ENCODE measurements around the gene YTHDF1.

The YTHDF1 gene

DNA sequence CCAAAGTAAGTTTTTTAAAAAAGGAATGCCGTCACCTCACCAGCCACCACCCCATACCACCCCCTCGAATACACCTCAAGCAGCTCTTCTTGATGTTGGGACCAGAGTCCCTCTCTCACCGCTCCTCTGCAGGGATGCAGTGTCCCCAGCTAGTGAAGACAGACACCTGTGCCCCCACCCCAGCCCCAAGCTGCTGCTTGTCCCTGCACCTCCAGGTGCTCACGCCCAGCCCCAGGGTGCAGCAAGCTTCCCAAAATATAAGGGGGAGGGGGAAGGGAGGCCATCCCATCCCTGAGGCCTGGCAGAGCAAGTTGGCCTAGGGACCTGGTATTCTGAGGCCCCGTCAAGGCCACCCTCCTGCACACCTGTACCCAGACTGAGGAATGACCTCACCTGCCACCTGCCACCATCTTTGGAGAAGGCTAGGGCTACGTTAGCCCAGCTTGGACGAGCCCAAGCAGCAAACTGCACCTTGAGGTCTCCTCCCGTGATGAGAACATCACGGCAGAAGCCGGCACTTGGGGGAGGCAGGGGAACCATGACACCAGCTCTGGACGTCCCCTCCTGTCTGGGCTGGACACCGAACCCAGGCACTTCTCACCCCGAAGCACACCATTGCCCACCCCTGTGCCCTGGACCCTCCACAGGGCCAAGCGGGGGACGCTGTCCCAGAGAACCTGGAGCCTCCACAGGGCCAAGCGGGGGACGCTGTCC, 25.9 kb downstream of the YTHDF1 start:
- TF ChIP-seq, protein P1, sequence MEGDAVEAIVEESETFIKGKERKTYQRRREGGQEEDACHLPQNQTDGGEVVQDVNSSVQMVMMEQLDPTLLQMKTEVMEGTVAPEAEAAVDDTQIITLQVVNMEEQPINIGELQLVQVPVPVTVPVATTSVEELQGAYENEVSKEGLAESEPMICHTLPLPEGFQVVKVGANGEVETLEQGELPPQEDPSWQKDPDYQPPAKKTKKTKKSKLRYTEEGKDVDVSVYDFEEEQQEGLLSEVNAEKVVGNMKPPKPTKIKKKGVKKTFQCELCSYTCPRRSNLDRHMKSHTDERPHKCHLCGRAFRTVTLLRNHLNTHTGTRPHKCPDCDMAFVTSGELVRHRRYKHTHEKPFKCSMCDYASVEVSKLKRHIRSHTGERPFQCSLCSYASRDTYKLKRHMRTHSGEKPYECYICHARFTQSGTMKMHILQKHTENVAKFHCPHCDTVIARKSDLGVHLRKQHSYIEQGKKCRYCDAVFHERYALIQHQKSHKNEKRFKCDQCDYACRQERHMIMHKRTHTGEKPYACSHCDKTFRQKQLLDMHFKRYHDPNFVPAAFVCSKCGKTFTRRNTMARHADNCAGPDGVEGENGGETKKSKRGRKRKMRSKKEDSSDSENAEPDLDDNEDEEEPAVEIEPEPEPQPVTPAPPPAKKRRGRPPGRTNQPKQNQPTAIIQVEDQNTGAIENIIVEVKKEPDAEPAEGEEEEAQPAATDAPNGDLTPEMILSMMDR (IDR thresholded peaks at IDR 0.05; ENCODE audit: borderline replicate concordance, insufficient read depth, low read depth, low read length), result no peak

DNA sequence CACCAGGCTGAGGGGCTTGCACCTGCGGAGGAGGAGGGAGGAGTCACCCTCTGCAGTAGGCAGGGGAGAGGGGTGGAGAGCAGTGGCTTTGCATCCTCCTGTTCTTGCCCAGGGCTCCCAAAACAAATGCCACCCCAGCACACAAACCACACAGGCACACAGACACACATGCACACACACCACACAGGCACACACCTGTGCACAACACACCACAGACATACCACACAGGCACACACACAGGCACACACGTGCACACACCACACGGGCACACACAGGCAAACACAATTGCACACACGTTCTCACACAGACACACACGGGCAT, 26.6 kb downstream of the YTHDF1 start:
- H3K4me3 ChIP-seq (ENCODE audit: low read depth, low read length), result no peak overlapping the region
- TF ChIP-seq, protein P1 (IDR thresholded peaks at IDR 0.05; ENCODE audit: borderline replicate concordance, insufficient read depth, low read depth, low read length), result no peak

More for the DNA sequence above, 25.9 kb downstream of the YTHDF1 start:
- no peak overlapping the region for H3K4me3 ChIP-seq (ENCODE audit: low read depth, low read length)

DNA sequence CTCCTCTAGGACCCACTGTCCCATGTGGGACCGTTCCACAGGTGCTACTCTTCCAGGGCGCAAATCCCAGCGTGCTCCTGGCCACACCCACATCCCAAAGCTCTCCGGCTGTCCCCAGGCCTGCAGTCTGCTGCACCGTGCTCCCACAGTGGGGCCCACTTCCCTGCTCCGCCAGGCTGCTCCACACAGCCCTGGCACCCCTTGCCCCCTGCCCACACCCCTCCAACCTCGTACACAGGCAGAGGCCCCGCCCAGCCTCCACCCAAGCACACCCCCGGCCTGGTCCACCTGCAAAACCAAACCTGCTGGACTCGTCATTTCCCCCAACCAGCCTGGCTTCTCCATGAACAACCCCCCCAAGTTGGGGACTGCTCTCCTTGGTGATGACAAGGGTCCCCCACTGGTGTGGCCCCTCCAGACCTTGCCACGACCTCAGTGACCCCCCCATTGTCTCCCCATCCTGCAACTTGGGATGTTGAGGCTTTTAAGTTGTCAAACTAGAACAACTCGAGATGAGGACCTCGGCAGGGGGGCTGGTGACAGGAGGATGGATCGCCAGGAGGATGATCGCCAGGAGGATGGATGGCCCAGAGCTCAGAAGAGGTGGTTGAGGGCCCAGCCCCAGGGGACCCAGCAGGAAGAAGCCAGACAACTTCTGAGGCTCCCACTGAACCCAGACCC, 27.1 kb downstream of the YTHDF1 start:
- TF ChIP-seq, protein P1 (IDR thresholded peaks at IDR 0.05; ENCODE audit: borderline replicate concordance, insufficient read depth, low read depth, low read length), result no peak
- no peak overlapping the region for H3K4me3 ChIP-seq (ENCODE audit: low read depth, low read length)

DNA sequence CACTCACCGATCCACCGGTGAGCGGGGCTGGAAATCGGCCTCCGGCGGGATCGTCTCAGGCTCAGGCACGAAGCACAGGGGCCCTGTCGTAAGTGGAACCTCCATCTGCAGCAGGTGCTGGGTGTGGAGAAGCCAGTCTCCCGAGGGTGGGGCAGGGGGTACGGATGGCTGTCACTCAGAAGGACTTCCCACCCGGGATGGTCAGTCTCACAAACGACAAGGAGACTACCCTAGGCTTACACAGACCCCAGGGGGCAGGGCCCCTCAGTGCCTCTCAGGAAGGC, 27.8 kb downstream of the YTHDF1 start:
- TF ChIP-seq, protein P1 (IDR thresholded peaks at IDR 0.05; ENCODE audit: borderline replicate concordance, insufficient read depth, low read depth, low read length), result no peak
- H3K4me3 ChIP-seq (ENCODE audit: low read depth, low read length), result no peak overlapping the region

DNA sequence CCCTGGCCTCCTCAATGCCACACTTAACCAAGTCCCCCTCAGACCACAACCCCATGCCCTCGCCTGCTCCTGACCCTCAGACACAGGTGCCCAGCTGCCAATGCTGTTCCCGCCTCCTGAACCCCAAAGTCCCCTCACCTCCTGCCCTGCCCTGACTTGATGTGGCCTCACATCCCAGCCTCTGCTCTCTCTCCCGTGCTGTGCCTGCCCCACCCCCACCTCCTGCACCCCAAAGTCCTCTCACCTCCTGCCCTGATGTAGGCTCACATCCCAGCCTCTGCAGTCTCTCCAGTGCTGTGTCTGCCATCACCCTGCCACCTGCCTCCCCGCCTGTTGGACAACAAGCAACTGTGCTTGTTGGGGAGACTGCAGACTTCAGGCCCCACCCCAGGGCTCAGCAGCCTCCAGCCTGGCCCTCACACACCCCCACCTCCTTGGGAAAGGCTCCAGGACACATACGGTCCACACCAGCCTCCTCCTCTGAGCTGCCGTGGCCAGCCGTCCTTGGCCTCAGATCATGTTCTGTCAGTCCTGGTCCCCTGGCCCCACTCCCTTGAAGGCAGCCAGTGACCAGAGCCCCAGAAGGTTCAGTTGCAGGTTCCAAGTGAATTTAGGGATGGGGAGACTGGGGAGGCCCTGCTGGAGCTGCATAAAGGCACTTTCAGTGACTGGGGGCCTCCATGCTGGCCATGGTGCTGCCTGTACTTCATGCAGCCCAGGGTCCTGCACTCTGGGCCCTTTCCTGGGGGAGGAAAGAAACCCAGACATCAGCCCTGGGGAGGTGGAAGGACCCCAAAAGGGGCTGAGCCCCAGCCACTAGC, 28.4 kb downstream of the YTHDF1 start:
- H3K4me3 ChIP-seq (ENCODE audit: low read depth, low read length), result no peak overlapping the region
- TF ChIP-seq, protein P1 (IDR thresholded peaks at IDR 0.05; ENCODE audit: borderline replicate concordance, insufficient read depth, low read depth, low read length), result no peak

DNA sequence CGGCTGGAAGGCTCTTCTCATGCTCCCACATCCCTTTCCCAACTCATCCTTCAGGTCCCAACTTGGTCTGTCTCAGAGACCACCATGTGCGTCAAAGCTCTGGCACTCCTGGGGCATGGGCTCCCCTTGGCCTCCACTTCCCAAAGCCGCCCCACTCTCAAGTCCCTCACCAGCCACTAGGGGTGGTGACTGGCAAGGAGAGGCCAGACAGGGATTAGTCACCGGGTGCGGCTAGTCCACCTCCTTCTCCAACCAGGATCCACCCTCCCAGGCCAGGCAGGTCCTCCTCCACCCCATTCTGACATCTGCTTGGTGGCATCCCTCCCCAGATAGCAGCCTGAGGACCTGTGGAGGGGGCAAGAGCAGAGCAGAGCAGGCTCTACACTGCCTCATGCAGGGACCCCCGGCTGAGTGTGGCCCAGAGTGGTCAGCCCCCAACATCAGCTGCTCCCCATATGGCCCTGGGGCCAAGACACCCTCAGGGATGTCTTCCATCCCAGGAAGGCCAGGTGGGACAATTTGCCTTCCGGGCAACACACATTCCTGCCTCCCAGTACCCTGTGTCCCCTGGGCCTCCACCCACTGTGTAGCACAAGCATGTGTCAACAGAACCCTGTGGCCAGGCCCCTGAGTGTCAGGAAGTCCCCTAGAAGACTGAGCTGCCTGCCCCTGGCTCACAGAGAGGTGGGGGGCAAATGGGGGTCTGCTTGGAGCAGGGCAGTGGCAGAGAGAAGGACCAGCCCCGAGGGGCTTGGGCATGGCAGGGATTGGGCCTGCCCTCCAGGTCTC, 29.2 kb downstream of the YTHDF1 start:
- no peak overlapping the region for H3K4me3 ChIP-seq (ENCODE audit: low read depth, low read length)
- TF ChIP-seq, protein P1 (IDR thresholded peaks at IDR 0.05; ENCODE audit: borderline replicate concordance, insufficient read depth, low read depth, low read length), result no peak
